Stimulated activated CD4-positive, alpha-beta T cell treated with anti-CD3 and anti-CD28 coated beads, Interleukin-1b, Interleukin-23, amount 100 ng/mL, for 48 hours (primary cell): ENCODE data around the gene HERC2.
"Not testable (repeated sequence)": the region's sequence is repeated elsewhere in the genome, so short reads cannot be mapped to it uniquely, and the experiment has no call there.

Source experiments
- DNase-seq: peaks from one replicate; pipeline ENCODE4 v3.0.0-alpha.2; 2020

Gene HERC2

GRCh38 chr15:28273468-28273867 is 48.5 kb downstream of the HERC2 start:
- no peak for DNase-seq

GRCh38 chr15:28272587-28272986 is 49.4 kb downstream of the HERC2 start:
- no peak for DNase-seq

- DNase-seq, result no peak
Measured at GRCh38 chr15:28271697-28272260, 50.2 kb downstream of the HERC2 start.

DNA sequence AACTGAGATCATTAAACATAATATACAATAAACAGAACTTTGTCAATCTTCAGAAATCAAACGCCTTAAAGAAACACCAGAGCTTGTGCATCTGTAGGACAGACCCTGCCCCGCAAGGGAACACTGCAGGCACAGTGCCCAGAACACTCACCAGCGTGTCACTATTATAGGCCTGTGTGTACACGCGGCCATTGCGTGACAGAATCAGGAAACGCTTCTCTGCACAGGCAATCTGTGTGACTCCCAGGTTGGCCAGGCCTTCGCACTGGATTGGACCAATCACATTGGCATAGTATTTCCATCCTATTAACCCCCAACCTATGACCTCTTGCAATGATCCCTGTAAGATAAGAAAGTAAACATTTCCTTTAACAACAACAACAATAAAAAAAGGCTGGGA is 52.9 kb downstream of the HERC2 start:
- DNase-seq, result no peak

DNA sequence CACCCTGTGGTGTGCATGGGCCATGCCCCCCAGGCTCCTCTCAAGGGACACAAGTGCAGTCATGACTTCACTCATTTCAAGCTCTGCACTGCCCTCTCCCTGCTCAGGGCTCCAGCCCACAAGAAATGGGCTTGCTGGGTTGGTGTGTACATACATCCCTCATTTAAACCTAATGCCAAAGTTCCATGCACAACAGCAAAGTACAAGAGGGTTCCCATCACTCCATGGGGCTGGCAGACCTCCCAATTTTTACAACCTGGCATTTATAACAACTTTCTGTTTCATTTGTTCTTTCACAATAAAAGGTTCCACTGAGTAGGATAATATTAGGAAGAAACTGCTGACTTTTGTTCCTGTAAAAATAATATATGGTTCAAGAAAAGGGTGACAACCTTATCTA is 54.3 kb downstream of the HERC2 start:
- DNase-seq, result no peak

DNA sequence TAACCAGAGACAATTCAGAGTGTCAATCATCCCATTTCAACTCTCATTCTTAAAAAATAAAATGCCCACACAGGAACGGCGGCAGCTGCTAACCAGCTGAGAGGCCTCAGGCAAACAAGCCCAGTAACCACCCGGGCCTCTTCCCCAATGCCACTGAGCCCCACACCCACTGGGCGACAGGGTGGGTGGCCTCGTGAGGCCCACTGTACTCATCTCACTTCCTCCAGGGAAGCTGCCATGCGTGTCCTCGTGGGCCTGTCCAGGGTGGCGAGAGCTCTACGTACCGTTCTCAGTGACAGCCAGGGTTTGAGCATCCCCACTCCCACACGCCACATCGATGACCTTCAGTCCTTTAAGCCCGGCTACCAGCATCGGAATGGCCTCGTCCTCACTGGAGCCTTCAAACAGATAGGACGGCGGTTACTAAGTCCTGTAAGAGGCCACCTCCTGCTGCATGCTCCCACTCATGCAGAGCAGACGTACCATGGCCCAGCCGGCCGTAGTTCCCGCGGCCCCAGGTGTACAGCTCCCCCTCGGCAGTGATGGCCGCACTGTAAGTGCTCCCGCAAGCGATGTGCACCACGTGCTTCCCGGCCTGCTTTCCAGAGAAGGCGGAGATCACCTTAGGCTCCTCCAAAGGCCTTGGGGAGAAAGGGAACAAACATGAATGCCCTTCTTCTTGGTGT is 56.5 kb downstream of the HERC2 start:
- no peak for DNase-seq

GRCh38 chr15:28264166-28264565 is 57.8 kb downstream of the HERC2 start:
- DNase-seq, result no peak

- no peak for DNase-seq
Measured at GRCh38 chr15:28262438-28262837, 59.5 kb downstream of the HERC2 start.

- DNase-seq, result no peak
Measured at GRCh38 chr15:28260722-28261121, 61.3 kb downstream of the HERC2 start.

DNA sequence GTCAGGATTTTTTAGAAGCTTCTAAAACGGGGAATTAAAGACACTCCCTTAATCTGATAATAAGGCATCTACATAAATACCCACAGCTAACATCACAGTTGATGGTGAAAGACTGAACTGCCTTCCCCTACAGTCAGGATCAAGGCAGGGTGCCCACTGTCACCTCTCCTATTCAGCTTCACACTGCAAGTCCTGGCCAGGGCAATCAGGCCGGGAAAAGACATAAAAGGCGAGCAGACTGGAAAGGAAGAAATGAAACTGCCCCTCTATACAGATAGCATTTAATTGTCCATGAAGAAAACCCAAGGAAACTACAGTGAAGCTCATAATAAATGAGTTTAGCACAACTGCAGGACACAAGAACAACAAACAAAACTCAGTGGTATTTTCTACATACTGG is 61.7 kb downstream of the HERC2 start:
- no peak for DNase-seq

DNA sequence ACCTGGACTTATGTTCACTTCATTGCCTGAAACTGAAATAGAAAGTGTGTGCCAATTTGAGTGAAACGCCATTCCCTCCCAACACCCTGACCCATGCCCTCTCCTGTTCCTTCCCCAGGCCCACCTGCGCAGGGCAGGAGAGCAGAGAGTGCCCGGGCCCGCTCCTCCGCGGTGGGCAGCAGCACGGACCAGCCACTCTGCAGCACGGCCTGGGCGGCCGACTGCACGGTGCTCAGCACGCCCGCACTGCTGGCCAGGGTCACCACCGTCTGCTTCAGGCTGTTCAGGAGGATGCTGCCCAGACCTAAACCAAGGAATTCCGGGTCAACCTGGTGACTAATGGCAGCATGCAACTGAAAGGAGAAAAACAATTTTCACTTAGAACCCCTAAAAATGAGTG is 66.0 kb downstream of the HERC2 start:
- no peak for DNase-seq

DNA sequence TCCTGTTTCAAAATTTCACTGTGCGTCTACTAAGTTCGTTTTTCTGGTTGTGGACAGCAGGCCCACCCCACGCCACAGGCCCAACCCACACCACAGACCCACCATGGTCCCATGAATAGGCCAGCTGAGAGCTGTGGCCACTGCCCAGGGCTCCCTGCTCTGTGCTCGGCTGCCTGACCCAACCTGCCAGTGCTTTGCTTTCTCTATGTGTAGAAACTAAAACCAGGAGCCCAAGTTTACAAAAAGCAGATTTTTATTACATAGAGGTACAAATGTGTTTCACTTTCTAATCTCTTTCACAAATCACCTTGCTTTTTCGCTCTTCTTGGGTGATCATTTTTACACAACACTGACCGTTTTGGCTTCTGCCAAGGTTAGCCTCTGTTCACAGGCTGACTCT is 69.1 kb downstream of the HERC2 start:
- no peak for DNase-seq

- no peak for DNase-seq
Measured at GRCh38 chr15:28246605-28247004, 75.4 kb downstream of the HERC2 start.

DNA sequence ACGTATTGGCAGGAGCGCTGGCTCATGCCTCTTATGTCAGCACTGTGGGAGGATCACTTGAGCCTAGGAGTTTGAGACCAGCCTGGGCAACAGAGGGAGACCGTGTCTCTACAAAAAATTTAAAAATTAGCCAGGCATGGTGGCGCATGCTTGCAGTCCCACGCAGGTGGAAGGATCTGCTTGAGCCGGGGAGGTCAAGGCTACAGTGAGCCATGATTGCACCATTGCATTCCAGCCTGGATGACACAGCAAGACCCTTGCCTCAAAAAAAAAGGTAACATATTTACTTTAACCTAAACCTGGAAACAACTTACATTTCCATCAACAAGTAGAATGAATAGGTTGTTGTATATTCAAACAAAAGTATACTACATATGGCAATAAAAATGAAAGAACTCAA is 78.1 kb downstream of the HERC2 start:
- DNase-seq, result no peak

DNA sequence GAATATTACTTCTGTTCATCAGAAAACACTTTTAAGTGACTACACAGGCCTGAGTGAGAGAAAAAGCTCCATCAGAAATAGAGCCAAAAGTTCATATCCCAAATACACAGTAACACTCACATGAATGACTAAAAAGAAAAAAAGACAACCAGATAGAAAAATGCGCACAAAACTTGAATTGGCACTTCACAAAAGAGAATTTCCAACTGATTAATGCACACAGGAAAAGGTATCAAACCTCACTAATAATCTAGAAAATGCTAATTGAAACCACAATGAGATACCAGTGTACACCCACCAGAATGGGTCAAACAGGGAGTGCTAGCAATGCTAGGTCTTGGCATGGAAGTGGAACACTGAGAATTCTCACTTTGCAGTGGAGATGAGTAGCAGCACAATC is 78.6 kb downstream of the HERC2 start:
- DNase-seq, result no peak

- DNase-seq, result not testable (repeated sequence)
Measured at GRCh38 chr15:28238296-28238695, 83.7 kb downstream of the HERC2 start.

DNA sequence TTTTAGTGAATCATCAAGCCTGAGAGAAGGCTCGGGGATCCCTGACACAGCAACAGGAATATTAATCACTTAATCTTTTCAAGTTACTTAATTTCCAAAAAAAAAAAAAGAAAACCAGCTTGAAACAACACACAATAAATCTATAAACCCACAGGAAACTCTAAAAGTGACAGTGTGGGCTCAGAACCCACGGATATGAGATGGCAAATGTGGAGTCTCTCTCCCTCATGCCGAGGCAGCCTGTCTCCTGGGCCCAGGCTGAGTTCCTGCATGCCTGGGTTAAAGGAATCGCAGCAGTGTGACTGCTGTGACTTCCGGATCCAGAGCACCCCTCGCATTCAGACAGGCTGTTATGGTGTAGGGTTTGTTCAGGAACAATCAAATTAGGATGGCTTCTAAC is 90.2 kb downstream of the HERC2 start:
- DNase-seq, result not testable (repeated sequence)

DNA sequence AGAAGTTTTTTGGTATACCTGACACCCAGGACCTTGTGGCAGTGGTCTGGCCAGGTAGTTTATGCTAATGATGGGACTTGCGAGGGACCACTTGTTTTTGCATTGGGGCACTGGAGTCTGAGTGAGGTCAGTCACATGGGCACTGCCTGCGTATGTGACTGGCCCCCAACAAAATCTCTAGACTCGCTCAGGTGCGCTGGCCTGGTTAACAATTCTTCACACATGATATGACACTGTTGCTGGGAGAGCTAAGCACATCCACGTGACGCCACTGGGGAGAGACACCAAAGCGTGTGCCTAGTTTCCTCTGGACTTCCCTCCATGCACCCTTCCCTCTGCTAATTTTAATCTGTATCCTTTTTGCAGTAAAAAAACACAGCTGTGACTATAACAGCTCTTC is 90.6 kb downstream of the HERC2 start:
- not testable (repeated sequence) for DNase-seq

DNA sequence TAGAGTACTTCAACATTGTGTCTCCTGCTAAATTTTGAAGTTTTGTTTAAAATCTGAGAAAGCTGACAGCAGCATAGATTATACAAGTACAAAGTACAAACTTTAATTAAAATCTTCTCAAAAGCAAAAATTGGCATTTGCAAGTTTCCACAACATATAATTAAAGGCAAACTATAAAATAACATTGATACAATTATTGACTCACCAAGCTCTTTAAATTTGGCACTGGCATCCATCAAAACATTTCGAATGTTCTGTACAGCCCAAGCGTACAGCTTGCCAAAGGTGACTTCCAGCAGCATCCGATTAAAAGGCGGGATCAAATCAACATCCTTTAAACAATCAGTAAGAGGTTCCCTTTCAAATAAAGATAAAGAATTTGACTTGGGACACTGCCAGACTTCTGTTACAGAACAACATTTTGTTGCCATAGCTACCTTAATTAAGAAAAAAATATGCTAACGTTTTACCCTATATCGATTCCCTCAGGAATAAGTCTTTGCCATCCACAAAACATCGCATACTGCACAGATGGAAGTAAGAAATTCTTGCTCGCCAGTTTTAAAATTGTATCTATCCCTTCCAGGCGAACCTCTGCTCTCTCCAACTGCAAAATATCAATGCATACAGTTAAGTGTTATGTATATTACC is 92.9 kb downstream of the HERC2 start:
- DNase-seq, result not testable (repeated sequence)

DNA sequence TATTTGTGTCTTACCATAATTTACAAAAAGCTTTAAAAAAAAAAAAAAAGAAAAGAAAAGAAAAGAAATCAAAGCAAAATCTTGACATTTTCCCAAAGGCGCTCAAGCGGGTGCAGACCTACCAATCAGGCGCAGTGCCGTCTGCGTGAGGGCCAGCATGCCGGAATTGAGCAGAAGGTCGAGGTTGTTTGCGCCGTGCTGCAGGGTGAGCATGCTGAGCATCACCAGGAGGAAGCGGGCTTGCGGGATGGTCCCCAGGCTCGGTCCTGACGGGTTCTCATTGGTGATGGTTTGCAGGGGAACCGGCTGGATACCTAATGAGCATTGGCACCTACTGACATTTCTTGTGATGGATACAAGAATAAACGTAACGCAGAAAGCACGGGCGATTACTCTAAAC is 93.9 kb downstream of the HERC2 start:
- DNase-seq, result no peak

GRCh38 chr15:28227303-28227702 is 94.7 kb downstream of the HERC2 start:
- not testable (repeated sequence) for DNase-seq

GRCh38 chr15:28222612-28223011 is 99.4 kb downstream of the HERC2 start:
- not testable (repeated sequence) for DNase-seq

DNA sequence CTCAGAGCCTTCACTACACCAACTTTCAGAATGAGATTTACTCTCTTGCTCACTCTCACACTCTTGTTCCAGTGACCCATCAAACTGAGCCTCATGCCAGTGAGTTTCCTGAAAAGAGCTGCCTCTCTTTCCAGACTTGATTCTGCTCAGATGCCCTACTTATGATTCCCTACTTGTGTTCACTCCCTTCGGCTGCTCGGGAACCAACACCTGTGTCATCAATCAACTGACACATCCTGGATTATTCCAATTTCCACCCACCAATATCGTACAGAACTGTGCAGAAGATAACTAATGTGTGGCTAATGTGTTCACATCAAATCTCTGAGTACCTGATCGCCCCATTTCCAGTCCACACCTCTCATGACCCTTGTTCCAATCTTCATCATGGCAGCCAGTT is 100.3 kb downstream of the HERC2 start:
- DNase-seq, result not testable (repeated sequence)

DNA sequence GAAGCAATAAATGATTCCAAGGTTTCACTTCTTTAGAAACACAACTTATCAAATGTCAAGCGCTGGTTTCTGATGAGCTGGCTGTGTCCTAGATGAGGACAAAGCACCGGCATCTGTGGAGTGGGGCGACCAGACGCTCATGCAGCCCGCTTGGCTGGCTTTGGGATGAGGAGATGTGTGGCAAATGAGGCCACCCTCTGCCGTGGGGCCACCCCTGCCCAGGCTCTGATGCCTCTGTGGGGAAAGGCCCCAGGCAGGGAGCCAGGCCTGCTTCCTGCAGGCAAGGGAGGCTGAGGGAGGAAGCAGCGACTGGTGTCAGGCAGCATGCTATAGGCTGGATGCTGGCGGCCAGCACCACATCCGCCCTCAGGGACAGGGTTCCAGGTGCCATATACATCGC is 102.9 kb downstream of the HERC2 start:
- DNase-seq, result no peak
